ENCODE results near the gene CCDC85C.

DNA sequence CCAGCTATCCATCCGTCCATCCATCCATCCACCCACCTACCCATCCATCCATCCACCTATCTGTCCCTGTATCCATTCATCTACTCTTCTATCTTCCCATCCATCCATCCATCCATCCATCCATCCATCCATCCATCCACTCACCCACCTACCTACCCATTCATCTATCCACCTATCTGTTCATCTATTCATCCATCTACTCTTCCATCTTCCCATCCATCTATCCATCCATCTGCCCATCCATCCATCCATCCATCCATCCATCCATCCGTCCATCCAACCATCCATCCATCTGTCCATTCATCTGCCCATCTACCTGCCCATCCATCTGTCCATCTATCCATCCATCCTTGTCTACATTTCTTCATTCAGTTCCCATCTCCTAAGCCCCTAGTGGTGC, 23.1 kb upstream of the CCDC85C start:
- TF ChIP-seq POLR2A (IDR thresholded peaks at IDR 0.05) (no peak), EP300 (IDR thresholded peaks at IDR 0.05) (no peak)
- TF ChIP-seq, protein P1, sequence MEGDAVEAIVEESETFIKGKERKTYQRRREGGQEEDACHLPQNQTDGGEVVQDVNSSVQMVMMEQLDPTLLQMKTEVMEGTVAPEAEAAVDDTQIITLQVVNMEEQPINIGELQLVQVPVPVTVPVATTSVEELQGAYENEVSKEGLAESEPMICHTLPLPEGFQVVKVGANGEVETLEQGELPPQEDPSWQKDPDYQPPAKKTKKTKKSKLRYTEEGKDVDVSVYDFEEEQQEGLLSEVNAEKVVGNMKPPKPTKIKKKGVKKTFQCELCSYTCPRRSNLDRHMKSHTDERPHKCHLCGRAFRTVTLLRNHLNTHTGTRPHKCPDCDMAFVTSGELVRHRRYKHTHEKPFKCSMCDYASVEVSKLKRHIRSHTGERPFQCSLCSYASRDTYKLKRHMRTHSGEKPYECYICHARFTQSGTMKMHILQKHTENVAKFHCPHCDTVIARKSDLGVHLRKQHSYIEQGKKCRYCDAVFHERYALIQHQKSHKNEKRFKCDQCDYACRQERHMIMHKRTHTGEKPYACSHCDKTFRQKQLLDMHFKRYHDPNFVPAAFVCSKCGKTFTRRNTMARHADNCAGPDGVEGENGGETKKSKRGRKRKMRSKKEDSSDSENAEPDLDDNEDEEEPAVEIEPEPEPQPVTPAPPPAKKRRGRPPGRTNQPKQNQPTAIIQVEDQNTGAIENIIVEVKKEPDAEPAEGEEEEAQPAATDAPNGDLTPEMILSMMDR (IDR thresholded peaks at IDR 0.05): no peak

Measured in ovary (tissue), 3 donors.